Esophagus muscularis mucosa (tissue), 4 donors: ENCODE results near the gene MYOM3. TPM values are rescaled to one million over a fixed set of nuclear protein-coding genes. Genes with fewer than 3 reads are reported as not detected.

Experiments
- DNase-seq: peaks from one replicate; pipeline ENCODE4 v3.0.0-alpha.2; 2017; ENCODE audit errors: extremely low spot score
- H3K27ac ChIP-seq, 4 donors: fragments of 200-600 bp; sonication (generic); replicated peaks in 1 of 4; 1 replicate in 3 of 4; 2 replicates in 1 of 4; pipeline ENCODE4 v1.5.1; 2016 to 2019; ENCODE audit warnings: mild to moderate bottlenecking in 1 of 4
- H3K27me3 ChIP-seq, 4 donors: fragments of 200-600 bp; sonication (generic); one replicate each; pipeline versions ENCODE4 v1.5.1 to v1.6.0; 2016 to 2019
- H3K36me3 ChIP-seq, 4 donors: fragments of 200-600 bp; sonication (generic); one replicate each; pipeline ENCODE4 v1.5.1; 2016 to 2019
- H3K4me1 ChIP-seq, 4 donors: fragments of 200-600 bp; sonication (generic); one replicate each; pipeline ENCODE4 v1.5.1; 2016 to 2019
- H3K4me3 ChIP-seq, 4 donors: fragments of 200-600 bp; sonication (generic); 1 replicate in 2 of 4; 2 replicates in 2 of 4; pipeline ENCODE4 v1.5.1; 2016 to 2019; ENCODE audit warnings: mild to moderate bottlenecking in 4 of 4, moderate library complexity in 1 of 4
- H3K9me3 ChIP-seq, 4 donors: fragments of 200-600 bp; sonication (generic); 1 replicate in 3 of 4; 2 replicates in 1 of 4; pipeline ENCODE4 v1.5.1; 2016 to 2019
- CTCF ChIP-seq, 3 experiments: fragments of 200-600 bp in 2 of 3; fragments of 450-650 bp in 1 of 3; sonication (generic) in 2 of 3; IDR thresholded peaks; one replicate each; pipeline ENCODE4 v1.5.1; 2017 to 2019; ENCODE audit warnings: antibody characterized with exemption in 3 of 3, mild to moderate bottlenecking in 2 of 3, moderate library complexity in 1 of 3
- EP300 ChIP-seq: sonication (generic); formaldehyde crosslinking; IDR thresholded peaks from one replicate; pipeline ENCODE4 v1.6.1; 2017; ENCODE audit warnings: antibody characterized with exemption
- POLR2A ChIP-seq: fragments of 450-650 bp; IDR thresholded peaks from one replicate; pipeline ENCODE4 v1.6.1; 2017; ENCODE audit warnings: antibody characterized with exemption, moderate library complexity, mild to moderate bottlenecking, low read depth
- POLR2AphosphoS5 ChIP-seq, 2 donors: sonication (generic); formaldehyde crosslinking; IDR thresholded peaks; one replicate each; pipeline ENCODE4 v1.6.1; 2017; ENCODE audit warnings: antibody characterized with exemption in 2 of 2
- WGBS: methylation state at CpG from one replicate; pipeline ENCODE4 v1.1.5; 2018; 5-methylcytosine and 5-hydroxymethylcytosine counted together
- intact Hi-C: fragments of 100-400 bp; cut with DNase I; formaldehyde crosslinking; loops from one replicate; pipeline ENCODE4 v1.15.1; 2023
- total RNA-seq, 4 donors: library from RNA; depleted of rRNA; stranded (reverse); fragments of >200 nt; gene quantifications; one replicate each; pipeline versions ENCODE4 v1.1.0 to v1.2.1, GENCODE V29; 2016

The MYOM3 gene
- total RNA-seq, 4 donors from 2014 or later, result 0.17 to 2.5 (median 1.4) TPM

- no peaks in the 10 kb centered on the region for H3K36me3 ChIP-seq
- H3K27me3 ChIP-seq, result no peaks in the 10 kb centered on the region
- H3K4me3 ChIP-seq, result no peak overlapping the region
- H3K4me1 ChIP-seq, result peaks cover 0 to 6% (median 0%) of the 10 kb centered on the region in 4 donors
- TF ChIP-seq EP300, result no peak
- peaks cover 0 to 16% (median 7%) of the 10 kb centered on the region in 4 donors for H3K9me3 ChIP-seq
- WGBS, result 88% methylated on average over 3 of the region's 3 CpGs
- intact Hi-C loops, result no loop called here
- no peak for DNase-seq
- no peak overlapping the region for H3K27ac ChIP-seq
Observed at GRCh38 chr1:24130385-24130784, 18.4 kb upstream of the MYOM3 start.

GRCh38 chr1:24127801-24128363, 15.9 kb upstream of the MYOM3 start:
- Histone ChIP-seq H3K36me3 (no peaks in the 10 kb centered on the region), H3K4me1 (peaks cover 0 to 6% (median 0%) of the 10 kb centered on the region in 4 donors), H3K27ac (no peak overlapping the region), H3K27me3 (no peaks in the 10 kb centered on the region), H3K9me3 (peaks cover 0 to 16% (median 7%) of the 10 kb centered on the region in 4 donors), H3K4me3 (no peak overlapping the region)
- intact Hi-C loops, result no loop called here
- WGBS, result 91% methylated on average over 7 of the region's 7 CpGs
- TF ChIP-seq POLR2A, result no peak
- no peak for DNase-seq

GRCh38 chr1:24127134-24127800, 15.3 kb upstream of the MYOM3 start:
- Histone ChIP-seq H3K27me3 (no peaks in the 10 kb centered on the region), H3K27ac (no peak overlapping the region), H3K9me3 (peaks cover 0 to 16% (median 7%) of the 10 kb centered on the region in 4 donors), H3K36me3 (no peaks in the 10 kb centered on the region), H3K4me3 (no peak overlapping the region), H3K4me1 (peaks cover 0 to 6% (median 0%) of the 10 kb centered on the region in 4 donors)
- WGBS, result 93% methylated on average over 3 of the region's 3 CpGs
- TF ChIP-seq CTCF (IDR thresholded peaks at IDR 0.05) (no peak), POLR2AphosphoS5 (IDR thresholded peaks at IDR 0.05) (no peak), EP300 (no peak), POLR2A (no peak)
- DNase-seq, result no peak
- intact Hi-C loops, result no loop called here

GRCh38 chr1:24126672-24127023, 14.7 kb upstream of the MYOM3 start:
- H3K4me3 ChIP-seq, result no peak overlapping the region
- intact Hi-C loops, result no loop called here
- H3K27me3 ChIP-seq, result no peaks in the 10 kb centered on the region
- TF ChIP-seq POLR2A, result no peak
- no peak for TF ChIP-seq POLR2AphosphoS5 (IDR thresholded peaks at IDR 0.05)
- TF ChIP-seq CTCF (IDR thresholded peaks at IDR 0.05), result no peak
- no peak for TF ChIP-seq EP300
- WGBS, result 83% methylated on average over 5 of the region's 5 CpGs
- H3K27ac ChIP-seq, result no peak overlapping the region
- DNase-seq, result no peak
- peaks cover 0 to 6% (median 0%) of the 10 kb centered on the region in 4 donors for H3K4me1 ChIP-seq
- peaks cover 0 to 16% (median 7%) of the 10 kb centered on the region in 4 donors for H3K9me3 ChIP-seq
- H3K36me3 ChIP-seq, result no peaks in the 10 kb centered on the region

DNA sequence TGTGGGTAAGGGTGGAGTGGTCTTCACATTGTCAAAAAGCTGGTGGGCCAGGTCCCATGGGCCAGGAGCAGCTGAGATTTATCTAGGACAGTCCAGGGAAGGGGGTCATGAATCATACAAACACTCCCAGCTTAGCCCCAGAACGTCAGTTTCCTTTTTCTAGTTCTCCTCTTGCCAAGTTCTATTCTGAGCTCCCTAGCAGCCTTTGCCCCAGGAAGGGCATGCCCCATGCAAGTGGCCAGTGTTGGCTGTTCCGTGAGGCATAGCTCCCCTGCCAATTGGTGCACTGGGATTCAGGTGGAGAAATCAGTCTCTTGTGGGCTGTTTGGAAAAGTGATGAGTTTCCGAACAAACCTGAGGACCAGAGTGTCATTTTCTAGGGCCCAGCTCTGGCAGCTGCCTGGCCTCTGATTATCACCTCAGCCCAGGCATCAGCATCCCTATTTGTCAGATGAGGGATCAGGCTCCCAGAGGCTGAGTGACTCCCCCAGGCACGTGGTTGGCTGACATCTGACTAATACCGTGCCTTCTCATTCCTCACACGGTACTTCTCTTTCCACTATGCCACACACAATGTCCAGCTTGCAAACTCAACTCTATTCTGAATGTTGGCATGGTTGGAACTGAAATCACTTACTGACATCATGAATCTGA, 14.2 kb upstream of the MYOM3 start:
- peaks cover 0 to 15% (median 7%) of the 10 kb centered on the region in 4 donors for H3K9me3 ChIP-seq
- no peaks in the 10 kb centered on the region for H3K27me3 ChIP-seq
- intact Hi-C loops, result no loop called here
- 31% methylated on average over 5 of the region's 6 CpGs for WGBS
- peaks cover 0 to 6% (median under 1%) of the 10 kb centered on the region in 4 donors for H3K4me1 ChIP-seq
- H3K4me3 ChIP-seq, result no peak overlapping the region
- no peak for DNase-seq
- no peaks in the 10 kb centered on the region for H3K36me3 ChIP-seq
- TF ChIP-seq POLR2AphosphoS5 (IDR thresholded peaks at IDR 0.05) (no peak), EP300 (no peak), CTCF (IDR thresholded peaks at IDR 0.05) (no peak), POLR2A (no peak)
- no peak overlapping the region for H3K27ac ChIP-seq
